Measurements from ENCODE around the gene SERPINB6.
"Not testable (repeated sequence)": the region's sequence is repeated elsewhere in the genome, so short reads cannot be mapped to it uniquely, and the experiment has no call there.

Gene SERPINB6

DNA sequence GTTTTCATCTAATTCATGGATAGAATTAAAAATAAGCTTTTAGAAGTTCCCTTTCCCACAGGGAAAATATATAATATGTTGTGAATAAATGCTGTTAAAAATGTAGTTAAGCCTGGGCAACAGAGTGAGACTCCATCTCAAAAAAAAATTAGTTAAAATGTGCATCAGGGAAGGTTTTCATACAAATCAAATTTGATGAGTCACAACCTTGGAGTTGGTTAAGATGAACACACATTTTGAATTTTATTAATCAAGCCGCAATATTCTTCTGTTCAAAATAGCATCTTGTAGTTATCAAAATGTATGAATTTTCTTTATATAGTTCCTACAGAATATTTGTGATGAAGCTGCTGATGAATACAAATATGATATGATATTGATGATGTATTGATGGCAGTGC lies 37.3 kb downstream of the SERPINB6 start:
- DNase-seq, result no peak

DNA sequence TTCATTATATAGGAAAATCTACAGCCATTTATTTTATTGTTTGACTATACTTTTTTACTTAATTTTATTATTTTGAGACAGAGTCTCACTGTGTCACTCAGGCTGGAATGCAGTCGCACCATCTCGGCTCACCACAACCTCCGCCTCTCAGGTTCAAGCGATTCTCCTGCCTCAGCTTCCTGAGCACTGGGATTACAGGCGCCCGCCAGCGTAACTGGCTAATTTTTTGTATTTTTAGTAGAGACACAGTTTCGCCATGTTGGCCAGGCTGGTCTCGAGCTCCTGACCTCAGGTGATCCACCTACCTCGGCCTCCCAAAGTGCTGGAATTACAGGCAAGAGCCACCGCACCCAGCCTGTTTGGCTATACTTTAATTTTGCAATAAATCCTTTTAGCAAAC lies 38.5 kb downstream of the SERPINB6 start:
- DNase-seq, result not testable (repeated sequence)

DNA sequence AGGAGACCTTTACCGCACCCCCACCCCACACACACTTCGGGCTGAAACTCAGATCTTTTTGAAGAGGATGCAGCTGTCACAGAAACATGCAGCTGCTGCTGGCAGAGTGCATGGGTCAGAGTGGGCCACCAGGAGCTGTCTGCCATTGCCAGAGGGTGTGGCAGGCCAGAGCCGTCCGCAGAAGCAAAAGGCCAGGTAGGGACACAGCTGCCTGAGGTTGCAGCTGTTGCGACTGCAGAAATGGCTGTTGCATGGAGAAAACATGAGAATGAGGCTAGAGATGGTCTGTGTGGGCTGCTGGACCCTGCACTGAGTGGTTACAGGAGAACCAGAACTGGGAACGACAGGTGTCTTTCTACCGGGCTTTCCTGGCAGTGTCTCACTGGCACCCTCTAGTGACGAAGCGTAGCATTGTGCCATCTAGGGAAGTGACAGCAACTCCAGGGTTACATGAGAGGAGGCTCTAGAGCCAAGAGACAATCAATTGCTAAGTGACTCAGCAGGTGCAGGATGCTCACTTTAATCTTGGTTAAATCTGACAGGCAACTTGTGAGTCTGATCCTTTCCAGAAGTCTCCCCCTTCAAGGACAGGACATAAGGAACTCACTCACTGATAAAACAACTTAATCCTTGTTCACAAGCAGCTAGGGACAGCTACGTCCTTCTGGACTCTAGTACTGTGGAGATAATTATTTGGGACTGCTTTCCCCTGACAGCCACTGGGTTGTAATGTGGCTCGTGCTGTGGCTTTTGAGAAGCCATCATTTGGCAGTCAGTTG lies 39.2 kb downstream of the SERPINB6 start:
- peak; percentile 62 to 73 for DNase-seq

DNA sequence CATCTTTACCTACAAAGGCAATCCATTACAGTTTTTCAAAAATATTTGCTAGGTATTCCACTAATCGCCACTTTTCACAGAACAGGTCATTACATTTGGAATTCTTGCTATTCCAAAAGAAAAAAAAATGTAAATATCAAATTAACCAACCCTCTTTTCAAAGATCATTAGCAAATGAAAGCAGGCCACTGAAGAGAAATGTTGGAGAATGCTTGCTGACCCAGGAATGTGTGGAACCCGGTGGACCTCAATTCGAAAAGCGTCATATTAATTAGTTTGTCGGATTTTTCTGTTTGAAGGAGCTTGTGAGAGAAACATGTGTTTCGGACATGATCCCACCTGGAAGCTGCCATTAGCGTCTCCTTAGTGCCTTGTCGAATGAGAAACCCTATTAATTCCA lies 40.3 kb downstream of the SERPINB6 start:
- no peak for DNase-seq

DNA sequence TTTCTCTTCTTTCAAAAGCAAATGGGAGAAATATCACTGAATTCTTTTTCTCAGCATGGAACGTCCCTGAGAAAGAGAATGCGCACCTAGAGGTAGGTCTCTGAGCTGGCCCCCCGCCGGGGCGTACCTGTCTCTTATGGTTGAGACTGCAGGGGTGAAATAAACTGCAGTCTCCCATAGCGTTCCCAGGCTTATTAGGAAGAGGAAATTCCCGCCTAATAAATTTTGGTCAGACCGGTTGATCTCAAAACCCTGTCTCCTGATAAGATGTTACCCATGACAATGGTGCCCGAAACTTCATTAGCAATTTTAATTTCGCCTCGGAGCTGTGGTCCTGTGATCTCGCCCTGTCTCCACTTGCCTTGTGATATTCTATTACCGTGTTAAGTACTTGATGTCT lies 43.4 kb downstream of the SERPINB6 start:
- DNase-seq, result not testable (repeated sequence)

DNA sequence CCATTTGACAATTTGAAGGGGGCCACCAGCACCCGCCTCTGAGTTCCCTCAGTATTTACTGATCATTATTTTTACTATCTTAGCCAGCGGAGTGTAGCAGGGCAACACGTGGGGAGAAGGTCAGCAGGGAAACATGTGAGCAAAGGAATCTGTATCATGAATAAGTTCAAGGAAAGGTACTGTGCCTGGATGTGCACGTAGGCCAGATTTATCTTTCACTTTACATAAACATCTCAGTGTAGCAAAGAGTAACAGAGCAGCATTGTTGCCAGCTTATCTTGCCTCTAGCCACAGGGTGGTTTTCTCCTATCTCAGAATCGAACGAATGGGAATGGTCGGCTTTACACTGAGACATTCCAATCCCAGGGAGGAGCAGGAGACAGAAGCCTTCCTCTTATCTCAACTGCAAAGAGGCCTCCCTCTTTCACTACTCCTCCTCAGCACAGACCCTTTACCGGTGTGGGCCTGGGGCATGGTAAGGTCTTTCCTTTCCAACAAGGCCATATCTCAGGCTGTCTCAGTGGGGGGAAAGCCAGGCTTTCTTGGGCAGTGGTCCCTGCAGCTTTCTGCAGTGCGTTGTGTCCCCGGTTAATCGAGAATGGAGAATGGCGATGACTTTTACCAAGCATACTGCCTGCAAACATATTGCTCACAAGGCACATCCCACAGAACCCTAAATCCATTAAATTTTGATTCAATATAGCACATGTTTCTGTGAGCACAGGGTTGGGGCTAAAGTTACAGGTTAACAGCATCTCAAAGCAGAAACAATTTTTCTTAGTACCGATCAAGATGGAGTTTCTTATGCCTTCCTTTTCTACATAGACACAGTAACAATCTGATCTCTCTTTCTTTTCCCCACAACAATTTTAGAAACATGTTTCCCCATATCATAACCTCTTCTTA lies 45.3 kb downstream of the SERPINB6 start:
- not testable (repeated sequence) for DNase-seq

DNA sequence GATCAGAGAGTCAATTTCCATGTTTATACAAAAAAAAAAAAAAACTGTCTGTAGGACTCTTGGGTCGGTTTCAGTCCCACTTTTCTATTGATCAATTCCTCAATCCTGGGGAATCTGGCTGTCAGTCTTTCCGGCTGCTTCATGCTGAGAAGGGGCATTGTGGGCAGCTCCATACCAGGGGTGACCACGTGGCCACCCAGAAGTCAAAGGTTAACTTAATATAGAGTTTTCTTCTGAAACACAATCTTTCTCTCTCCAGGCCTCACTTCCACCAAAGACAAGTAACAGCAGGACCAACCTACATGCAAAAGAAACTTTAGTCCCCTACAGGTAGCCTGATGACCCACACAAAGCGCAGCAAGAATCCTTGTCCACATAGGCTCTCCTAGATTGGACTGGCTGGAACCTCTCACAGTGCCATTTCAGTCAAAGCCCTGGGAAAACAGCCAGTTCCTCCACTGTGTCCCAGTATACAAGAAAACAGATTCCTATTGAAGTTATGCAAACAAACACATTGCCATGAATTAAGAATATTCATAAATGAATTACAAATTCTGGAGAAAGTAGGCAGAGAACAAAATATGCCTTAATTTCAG lies 49.7 kb downstream of the SERPINB6 start:
- peak; percentile 29 to 45 for DNase-seq

DNA sequence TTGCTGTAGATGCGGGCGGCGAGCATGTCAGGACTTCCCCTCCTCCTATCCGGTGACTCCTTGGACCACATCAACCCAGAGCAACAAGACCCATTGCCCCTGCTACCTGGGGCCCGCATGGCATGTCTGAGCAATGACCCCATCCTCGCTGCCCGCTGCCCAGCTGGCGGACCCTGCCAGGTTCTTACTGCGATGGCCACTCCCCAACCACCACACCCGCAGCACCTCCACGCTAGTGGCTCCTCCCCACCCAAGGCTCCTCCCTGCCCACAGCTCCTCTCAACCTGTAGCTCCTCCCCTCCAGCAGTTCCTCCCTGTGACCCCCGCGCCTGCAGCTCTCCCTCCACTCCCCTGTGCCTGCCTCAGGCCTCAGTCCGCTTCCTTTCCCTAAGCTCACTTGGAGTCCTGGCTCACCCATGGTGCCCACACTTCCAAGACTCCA lies 50.7 kb downstream of the SERPINB6 start:
- DNase-seq, result no peak

DNA sequence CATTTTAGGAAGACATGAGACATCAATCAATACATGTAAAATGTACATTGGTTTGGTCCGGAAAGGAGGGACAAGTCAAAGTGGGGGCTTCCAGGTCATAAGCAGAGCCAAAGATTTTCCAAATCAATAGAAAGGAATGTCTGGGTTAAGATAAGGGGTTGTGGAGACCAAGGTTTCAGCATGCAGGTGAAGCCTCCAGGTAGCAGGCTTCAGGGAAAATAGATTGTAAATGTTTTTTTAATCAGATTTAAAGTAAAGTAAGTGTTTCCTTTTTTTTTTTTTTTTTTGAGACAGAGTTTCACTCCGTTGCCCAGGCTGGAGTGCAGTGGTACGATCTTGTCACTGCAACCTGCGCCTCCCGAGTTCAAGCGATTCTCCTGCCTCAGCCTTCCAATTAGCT lies 51.5 kb downstream of the SERPINB6 start:
- no peak for DNase-seq

DNA sequence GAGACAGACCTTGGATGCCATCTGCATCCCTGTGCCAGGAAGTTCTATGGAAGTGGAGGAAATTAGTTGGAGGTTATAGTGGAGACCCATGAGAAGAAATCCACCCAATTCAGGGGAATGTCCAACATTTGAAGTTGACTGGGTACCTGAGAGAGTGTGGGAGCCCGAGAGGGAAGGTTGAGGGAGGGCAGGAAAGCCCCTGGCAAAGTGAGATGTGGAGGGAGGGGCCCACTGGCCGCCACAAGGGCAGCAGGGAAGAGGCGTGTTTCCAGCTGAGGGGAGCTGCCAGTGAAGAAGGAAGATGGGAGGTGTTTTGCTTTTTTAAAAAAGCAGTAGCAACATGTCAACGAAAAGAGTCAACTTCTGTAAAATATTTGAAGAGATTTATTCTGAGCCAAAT lies 52.0 kb downstream of the SERPINB6 start:
- DNase-seq, result no peak

DNA sequence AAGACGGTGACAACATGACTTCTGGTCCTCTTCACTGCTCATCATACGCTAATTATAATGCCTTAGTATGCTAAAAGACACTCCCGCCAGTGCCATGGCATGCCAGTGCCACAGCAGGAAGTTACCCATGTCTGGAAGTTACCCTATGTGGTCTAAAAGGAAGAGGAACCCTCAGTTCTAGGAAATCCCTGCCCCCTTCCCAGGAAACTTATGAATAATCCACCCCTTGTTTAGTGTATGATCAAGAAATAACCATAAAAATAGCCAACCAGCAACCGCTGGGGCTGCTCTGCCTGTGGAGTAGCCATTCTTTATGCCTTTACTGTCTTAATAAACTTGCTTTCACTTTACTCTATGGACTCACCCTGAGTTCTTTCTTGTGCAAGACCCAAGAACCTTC lies 52.4 kb downstream of the SERPINB6 start:
- no peak for DNase-seq

DNA sequence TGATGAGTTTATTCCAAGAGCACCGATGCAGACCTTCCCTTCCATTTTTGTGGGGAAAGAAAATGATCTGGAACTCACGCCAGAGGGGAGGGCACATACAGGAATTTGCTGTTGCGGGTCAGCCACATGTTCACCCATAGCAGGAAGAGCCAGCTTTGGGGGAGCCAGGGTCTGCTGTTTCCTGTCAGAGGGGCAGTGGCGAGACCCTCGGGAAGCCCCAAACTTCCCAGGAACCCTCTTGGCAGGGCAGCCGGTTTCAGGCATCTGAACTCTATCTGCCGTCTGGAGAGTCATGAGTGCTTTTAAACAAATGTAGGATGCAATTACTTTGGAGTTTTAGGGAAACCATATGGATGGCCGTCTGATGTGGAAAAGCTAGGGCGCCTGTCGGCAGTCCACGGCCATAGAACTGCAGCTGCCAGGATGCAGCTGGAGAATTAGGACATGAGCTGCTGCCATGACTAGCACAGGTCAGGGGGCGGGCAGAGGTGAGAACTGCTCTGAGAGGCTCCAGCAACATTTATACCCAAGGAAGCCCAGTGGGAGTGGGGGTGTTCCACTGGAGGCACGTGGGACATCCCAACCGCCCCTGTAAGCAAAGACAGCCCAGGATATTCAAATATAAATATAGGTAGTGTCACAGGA lies 53.4 kb downstream of the SERPINB6 start:
- DNase-seq, result no peak

DNA sequence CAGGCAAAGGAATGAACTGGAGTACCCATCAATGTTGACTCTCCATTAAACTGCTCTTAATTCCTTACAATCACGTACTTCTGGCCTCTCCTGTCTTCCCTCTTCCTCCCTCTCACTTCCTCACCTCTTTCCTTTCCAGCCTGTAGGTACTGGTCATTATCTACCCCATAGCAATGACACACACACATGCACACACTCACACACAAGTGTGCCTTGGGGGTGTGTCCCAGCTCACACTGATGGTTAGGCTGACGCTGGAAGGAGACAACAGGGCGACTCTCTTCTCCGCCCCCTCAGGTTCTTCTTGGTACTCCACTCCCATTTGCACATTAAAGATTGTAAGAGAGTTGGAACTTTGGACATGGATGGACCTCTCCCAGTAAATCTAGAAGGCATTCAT lies 54.3 kb downstream of the SERPINB6 start:
- no peak for DNase-seq

DNA sequence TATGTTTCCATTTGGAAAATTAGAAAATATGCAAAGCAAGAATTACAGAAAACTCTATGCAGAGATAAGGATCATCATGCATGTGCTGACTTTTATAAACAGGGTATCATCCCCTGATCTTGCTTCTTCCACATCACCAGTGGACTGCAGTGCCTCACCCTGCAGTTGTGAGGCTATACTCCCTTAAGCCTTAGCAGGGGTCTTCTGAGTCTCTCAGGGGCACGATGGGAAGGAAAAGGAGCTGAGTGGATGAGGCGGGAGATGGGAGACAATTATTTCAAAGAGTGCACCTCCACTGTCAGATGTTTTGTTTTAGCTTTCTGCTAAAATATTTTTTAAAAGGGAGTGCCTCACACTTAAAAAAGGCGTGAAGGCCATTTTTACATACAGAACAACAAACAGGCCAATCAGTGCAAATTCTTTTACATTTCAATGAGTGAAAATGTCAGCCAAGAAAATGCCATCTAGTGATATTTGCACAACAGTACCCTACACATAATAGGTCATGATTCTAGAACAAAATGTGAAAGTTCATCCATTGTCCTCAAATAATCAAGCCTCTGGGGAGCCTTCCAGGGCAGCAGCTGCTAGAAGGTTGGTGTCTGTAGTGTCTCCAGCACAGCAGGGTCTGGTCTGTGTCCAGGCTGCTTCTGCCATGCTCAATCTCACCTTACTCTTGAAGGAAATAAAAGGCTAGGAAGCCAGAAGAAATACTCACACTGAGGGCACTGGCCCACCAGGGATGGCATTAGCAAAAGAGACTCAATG lies 55.0 kb downstream of the SERPINB6 start:
- DNase-seq, result peak; percentile 15 to 71

DNA sequence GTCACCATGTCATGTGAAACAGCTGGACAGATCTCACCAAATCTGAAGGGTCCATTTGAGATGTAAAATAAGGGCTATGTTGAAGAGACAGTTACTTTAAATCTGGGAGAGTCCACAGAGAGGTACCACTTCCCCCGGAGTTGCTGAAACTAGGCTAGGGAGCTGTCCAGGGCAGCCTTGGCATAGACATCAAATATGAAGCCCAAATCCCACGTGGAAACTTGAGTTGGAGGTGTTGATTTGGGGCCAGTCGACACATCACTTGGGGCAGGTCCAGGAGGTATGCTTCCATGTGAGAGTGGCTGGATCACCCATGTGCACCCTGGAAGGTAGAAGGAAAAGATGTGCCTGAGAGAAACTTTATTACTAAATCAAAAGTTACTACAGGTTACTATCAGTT lies 56.2 kb downstream of the SERPINB6 start:
- no peak for DNase-seq

DNA sequence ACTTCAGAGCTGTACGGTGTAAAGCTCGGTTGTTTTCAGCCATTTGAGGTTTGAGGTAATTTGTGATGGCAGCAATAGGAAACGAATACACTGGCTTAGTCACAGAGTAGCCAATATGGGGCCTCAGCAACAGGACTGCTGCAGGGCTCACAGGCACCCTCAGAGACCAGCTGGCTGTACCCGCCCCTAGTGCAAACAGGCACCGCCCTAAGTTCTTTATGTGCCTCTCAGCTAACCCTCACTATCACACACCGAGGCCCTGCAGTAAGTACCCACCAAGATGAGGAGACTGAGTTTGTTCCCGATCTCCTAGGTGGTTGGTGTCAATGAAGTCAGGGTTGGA lies 57.1 kb downstream of the SERPINB6 start:
- DNase-seq, result no peak

DNA sequence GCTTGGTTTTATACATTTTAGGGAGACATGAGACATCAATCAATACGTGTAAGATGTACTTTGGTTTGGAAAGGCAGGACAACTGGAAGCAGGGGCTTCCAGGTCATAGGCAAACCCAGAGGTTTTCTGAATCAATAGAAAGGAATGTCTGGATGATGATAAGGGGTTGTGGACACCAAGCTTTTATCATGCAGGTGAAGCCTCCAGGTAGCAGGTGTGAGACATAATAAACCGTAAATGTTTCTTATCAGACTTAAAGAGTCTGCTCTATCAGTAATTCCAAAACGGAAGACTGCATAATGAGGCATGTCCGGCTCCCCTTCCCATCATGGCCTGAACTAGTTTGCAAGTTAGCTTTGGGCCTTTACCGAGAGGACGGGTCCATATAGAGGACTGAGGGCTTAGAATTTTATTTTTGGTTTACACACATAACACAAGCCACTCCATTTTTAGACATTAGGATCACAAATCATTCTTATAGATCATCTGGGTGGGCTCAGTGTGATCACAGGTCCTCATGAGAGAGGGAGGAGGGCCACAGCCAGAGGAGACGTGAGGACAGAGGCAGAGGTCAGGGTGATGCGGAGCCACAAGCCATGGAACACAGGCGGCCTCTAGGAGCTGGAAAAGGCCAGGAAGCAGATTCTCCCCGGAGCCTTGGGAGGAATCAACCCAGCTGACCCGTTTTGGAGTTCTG lies 57.6 kb downstream of the SERPINB6 start:
- DNase-seq, result no peak

DNA sequence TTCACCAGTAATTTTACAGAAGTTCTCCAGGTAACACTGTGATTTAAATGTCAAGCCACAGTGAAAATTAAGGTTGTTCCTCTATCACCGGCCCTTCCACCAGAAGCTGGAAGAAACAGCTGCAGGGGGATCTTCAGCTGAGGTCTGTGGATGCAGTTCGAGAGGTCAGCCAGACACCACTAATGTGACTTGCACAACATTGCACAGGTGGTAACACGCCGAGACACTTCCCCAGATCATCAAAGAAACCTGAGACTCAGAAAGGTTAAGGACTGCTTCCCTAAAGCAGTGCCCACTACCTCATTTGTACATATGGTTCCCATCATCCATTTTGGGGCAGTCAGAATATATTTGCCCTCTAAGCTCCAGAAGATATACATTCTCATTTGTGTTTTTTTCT lies 60.2 kb downstream of the SERPINB6 start:
- DNase-seq, result no peak

DNA sequence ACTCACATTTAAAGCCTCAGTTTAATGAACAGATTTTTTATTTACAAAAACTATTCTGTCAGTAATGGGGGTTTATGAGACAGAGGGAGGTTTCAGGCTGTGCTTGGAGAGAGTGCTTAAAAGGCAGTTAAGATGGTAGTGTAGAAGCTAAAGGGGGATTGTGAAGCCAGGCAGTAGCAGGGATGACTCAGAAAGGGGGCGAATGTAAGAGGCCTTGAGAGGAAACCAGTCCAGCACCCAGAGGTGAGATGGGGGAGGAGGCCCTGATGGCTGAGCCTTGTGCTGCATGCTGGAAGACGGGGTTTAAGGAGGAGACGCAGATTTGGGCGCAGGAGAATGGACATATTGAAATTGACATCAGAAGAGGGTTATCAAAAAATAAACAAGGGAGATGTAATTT lies 61.6 kb downstream of the SERPINB6 start:
- no peak for DNase-seq

DNA sequence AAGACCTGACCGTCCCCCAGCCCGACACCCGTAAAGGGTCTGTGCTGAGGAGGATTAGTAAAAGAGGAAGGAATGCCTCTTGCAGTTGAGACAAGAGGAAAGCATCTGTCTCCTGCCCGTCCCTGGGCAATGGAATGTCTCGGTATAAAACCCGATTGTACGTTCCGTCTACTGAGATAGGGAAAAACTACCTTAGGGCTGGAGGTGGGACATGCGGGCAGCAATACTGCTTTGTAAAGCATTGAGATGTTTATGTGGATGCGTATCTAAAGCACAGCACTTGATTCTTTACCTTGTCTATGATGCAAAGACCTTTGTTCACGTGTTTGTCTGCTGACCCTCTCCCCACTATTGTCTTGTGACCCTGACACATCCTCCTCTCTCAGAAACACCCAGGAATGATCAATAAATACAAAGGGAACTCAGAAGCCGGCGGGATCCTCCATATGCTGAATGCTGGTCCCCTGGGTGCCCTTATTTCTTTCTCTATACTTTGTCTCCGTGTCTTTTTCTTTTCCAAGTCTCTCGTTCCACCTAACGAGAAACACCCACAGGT lies 62.2 kb downstream of the SERPINB6 start:
- not testable (repeated sequence) for DNase-seq

DNA sequence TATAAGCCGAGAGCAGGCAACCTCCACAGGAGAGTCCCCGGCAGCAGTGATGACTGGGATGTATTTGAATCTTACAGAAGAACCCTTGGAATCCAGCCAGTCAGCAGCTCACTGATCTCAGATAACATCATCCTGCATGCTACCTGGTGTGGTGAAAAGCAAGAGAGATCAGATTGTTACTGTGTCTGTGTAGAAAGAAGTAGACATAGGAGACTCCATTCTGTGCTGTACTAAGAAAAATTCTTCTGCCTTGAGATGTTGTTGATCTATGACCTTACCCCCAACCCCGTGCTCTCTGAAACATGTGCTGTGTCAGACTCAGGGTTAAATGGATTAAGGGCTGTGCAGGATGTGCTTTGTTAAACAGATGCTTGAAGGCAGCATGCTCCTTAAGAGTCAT lies 62.9 kb downstream of the SERPINB6 start:
- not testable (repeated sequence) for DNase-seq
